Activated CD4-positive, CD25-positive, alpha-beta regulatory T cell (primary cell): ENCODE results near the gene PANX1.

ENCODE experiments used
- DNase-seq, 4 experiments: peaks; one replicate each; lab custom pipeline; 2025; lab: John Stamatoyannopoulos, UW

The PANX1 gene

GRCh38 chr11:94185416-94186084 is 56.9 kb downstream of the PANX1 start:
- DNase-seq, result no peak

GRCh38 chr11:94186342-94187203 is 57.9 kb downstream of the PANX1 start:
- DNase-seq, result no peak

DNA sequence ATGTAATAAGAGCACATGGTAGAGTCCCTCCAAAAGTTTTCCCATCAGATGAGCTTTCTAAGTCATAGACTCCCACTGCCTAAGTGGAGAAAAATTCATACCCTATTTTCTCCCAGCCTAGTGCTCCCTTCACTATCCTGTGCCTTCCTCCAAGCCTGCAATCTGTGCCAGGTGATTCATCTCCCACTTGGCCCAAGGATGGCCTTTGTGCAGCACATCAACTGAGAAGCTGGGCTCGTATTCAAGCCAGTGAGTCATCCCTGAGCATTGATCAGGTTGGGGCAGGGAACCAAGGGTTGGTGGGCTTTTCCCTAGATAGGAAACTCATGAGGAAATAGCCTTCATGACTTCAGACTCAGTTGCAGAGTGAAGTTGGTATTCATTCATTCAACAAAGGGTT is 64.6 kb downstream of the PANX1 start:
- no peak for DNase-seq

GRCh38 chr11:94194712-94195111 is 66.1 kb downstream of the PANX1 start:
- no peak for DNase-seq

GRCh38 chr11:94196363-94196762 is 67.7 kb downstream of the PANX1 start:
- no peak for DNase-seq

GRCh38 chr11:94198718-94199117 is 70.1 kb downstream of the PANX1 start:
- no peak for DNase-seq

- DNase-seq, result no peak
Measured at GRCh38 chr11:94199136-94200130, 70.8 kb downstream of the PANX1 start.

GRCh38 chr11:94201004-94201465 is 72.4 kb downstream of the PANX1 start:
- no peak for DNase-seq

GRCh38 chr11:94203070-94203469 is 74.4 kb downstream of the PANX1 start:
- no peak for DNase-seq

DNA sequence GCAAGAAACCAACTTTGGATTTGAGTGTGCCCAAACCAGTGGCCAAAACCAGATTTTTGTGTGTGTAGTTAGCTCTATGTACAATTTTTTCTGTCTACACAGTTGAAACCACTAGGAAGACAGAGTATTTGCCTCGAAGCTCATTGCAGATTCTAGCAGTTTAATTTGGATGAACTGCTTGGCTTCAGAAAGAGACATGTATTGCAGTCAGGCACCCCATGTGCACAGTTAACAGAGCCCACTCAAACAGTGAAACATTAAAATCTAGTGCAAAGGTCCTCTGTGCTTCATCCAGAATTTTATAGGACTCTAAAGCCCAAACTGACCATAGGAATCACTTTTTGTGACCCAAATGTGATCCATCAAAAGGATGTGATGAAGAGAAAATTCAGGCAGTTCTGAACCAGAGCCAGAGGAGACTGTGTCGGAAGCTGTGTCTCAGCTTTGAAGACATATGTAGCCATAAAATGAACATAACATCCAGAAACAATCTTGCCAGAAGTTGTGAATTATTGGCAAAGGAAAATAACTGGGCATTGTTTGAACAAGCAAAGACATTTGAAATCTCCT is 82.7 kb downstream of the PANX1 start:
- DNase-seq, result no peak

- no peak for DNase-seq
Measured at GRCh38 chr11:94212898-94213297, 84.3 kb downstream of the PANX1 start.

DNA sequence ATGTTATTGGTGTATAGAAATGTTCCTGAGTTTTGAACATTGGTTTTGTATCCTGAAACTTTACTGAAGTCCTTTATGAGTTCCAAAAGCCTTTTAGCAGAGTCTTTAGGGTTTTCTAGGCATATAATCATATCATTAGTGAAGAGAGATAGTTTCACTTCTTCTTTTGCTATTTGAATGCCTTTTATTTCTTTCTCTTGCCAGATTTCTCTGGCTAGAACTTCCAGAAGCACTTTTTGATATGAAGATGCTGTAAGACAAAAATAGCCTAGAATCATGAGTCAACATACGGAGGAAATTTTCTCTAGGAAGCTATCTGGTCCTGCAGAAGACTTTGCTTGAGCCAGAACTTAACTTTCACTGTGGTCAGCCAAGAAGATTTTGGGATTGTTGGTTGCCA is 89.1 kb downstream of the PANX1 start:
- DNase-seq, result no peak

GRCh38 chr11:94218372-94218771 is 89.7 kb downstream of the PANX1 start:
- no peak for DNase-seq

- no peak for DNase-seq
Measured at GRCh38 chr11:94219771-94220170, 91.1 kb downstream of the PANX1 start.

DNA sequence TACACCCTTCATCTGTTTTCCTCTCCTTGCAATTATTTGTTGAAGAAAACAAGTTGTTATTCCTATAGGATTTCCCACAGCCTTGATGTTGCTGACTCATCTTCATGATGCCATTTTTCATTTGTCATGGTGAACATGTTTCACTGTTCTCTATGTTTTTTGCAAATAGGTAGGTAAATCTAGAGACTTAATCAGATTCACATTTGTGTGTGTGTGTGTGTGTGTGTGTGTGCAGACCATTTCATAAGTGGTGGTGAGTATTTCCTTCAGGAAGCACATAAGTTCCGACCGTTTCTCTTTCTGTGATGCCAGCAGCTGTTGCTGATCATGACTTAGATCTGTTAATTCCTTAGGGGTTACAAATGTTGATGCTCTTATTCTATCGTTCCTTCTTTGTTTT is 95.4 kb downstream of the PANX1 start:
- no peak for DNase-seq
